Adrenal gland (tissue), 5 donors: ENCODE measurements around the gene FURIN.

ENCODE experiments used
- CTCF ChIP-seq, 6 experiments: fragments of 450-650 bp in 4 of 6; fragments of 200-600 bp in 2 of 6; sonication (generic) in 1 of 6; IDR thresholded peaks; 1 replicate in 5 of 6; 2 replicates in 1 of 6; pipeline versions ENCODE4 v1.5.1 to v1.8.0; 2016 to 2021; ENCODE audit warnings: antibody characterized with exemption in 6 of 6, mild to moderate bottlenecking in 2 of 6, moderate library complexity in 1 of 6
- POLR2A ChIP-seq, 2 donors: fragments of 450-650 bp; IDR thresholded peaks; one replicate each; pipeline ENCODE4 v1.6.1; 2017; ENCODE audit warnings: antibody characterized with exemption in 2 of 2, mild to moderate bottlenecking in 2 of 2, moderate library complexity in 1 of 2
- donor health status: DM: no; HTN: no; CAD: no.

DNA sequence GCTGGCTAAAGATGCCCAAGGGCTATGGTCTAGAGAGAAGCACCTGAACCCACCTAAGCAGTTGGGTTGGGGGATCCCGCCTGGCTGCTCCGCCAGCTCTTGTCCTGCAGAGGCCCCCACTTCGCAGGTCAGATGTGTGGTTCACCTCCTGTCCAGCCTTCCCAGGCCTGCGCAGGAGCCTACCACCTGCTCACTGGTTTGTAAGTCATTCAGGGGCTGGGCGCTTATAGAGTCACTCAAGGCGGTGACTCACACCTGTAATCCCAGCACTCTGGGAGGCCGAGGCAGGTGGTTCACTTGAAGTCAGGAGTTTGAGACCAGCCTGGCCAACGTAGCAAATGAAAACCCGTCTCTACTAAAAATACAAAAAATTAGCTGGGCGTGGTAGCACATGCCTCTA lies 3.9 kb upstream of the FURIN start:
- TF ChIP-seq CTCF (IDR thresholded peaks at IDR 0.05) (no peak), POLR2A (IDR thresholded peaks at IDR 0.05) (no peak)
